ENCODE measurements around the gene KRABD2.

Gene KRABD2

GRCh38 chr17:8332688-8333087, 43.8 kb downstream of the KRABD2 start:
- DNase-seq (ENCODE audit: low read depth, low spot score) = no peak
- no peak overlapping the region for H3K4me3 ChIP-seq (ENCODE audit: low read length)

DNA sequence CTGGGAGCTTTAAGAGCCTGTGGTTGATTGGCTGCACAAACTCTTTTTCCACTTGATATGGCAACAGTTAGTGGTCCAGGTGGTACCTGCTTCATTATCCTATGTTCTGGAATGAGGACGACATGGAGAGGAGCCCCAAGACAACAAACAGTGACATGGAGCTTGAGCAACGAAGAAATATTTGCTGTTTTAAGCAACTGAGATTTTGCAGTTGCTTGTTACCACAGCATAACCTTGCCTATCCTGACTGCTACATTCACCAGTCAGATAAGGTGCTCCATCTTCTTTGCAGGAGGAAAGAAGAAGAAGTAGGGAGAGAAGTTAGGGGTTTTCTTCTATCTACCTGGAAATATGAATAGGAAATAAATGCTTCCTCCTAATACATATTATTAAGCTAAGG, 44.4 kb downstream of the KRABD2 start:
- H3K4me3 ChIP-seq (ENCODE audit: low read length) = no peak overlapping the region
- no peak for DNase-seq (ENCODE audit: low read depth, low spot score)

DNA sequence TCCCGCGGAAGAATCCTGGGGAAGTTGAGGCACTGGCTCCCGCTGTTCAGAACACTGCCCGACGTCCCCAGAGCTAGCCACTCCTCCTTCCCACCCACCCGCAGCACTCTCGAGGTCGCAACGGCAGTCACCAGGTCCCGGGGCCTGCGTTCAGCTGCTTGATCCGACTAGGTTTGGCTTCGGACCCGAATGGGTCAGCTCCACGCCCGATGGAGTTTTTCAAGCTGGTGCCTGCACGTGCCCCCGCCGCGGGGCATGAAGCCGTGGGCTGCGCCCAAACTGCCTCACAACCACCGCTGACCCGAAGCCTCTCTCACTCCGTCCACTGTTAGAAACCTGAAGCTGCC, 49.2 kb downstream of the KRABD2 start:
- no peak for DNase-seq (ENCODE audit: low read depth, low spot score)
- no peak overlapping the region for H3K4me3 ChIP-seq (ENCODE audit: low read length)

All from Jurkat, Clone E6-1 (cell line).